Natural killer cell (primary cell): ENCODE results near the gene NPLOC4. TPM values are rescaled to one million over a fixed set of nuclear protein-coding genes. Genes with fewer than 3 reads are reported as not detected.

Experiments
- ATAC-seq, 3 donors: fragments of 150-1000 bp in 2 of 3; fragments of 200-7000 bp in 1 of 3; cut with Tn5 transposase; 1 replicate in 1 of 3; 2 replicates in 2 of 3; pipeline ENCODE4 v1.10.0; 2021; ENCODE audit warnings: mild to moderate bottlenecking in 2 of 3, moderate library complexity in 2 of 3
- DNase-seq, 2 donors: peaks; one replicate each; pipeline versions ENCODE4 v3.0.0 to v3.0.0-alpha.2; 2013 to 2021; ENCODE audit warnings: mixed read lengths in 1 of 2
- H3K27ac ChIP-seq: one replicate; pipeline ENCODE4 v1.5.1; 2013; ENCODE audit warnings: mild to moderate bottlenecking, low read length
- H3K27me3 ChIP-seq: one replicate; pipeline ENCODE4 v1.6.1; 2013; ENCODE audit warnings: low read length; ENCODE audit not compliant: control insufficient read depth, insufficient read depth
- H3K36me3 ChIP-seq: one replicate; pipeline ENCODE4 v1.6.1; 2013; ENCODE audit warnings: low read length; ENCODE audit not compliant: control insufficient read depth, insufficient read depth
- H3K4me1 ChIP-seq: one replicate; pipeline ENCODE4 v1.6.1; 2013; ENCODE audit warnings: low read length; ENCODE audit not compliant: control insufficient read depth, insufficient read depth
- H3K4me3 ChIP-seq: one replicate; pipeline ENCODE4 v1.5.1; 2013; ENCODE audit warnings: low read length
- H3K9me3 ChIP-seq: one replicate; pipeline ENCODE4 v1.6.1; 2013; ENCODE audit warnings: low read length; ENCODE audit not compliant: control insufficient read depth, insufficient read depth
- H3K27ac Mint-ChIP-seq, 2 donors: one replicate each; pipeline ENCODE4 v1.8.0; 2022; ENCODE audit warnings: mild to moderate bottlenecking in 2 of 2, mixed read lengths in 2 of 2, moderate library complexity in 1 of 2
- H3K27me3 Mint-ChIP-seq, 2 donors: one replicate each; pipeline ENCODE4 v1.8.0; 2022; ENCODE audit warnings: low read depth in 2 of 2, mixed read lengths in 2 of 2
- H3K36me3 Mint-ChIP-seq: one replicate; pipeline ENCODE4 v1.8.0; 2022; ENCODE audit warnings: mixed read lengths
- H3K4me1 Mint-ChIP-seq, 2 donors: one replicate each; pipeline ENCODE4 v1.8.0; 2022; ENCODE audit warnings: mixed read lengths in 2 of 2
- H3K4me3 Mint-ChIP-seq: one replicate; pipeline ENCODE4 v1.8.0; 2022; ENCODE audit warnings: mild to moderate bottlenecking, moderate library complexity, mixed read lengths
- H3K9me3 Mint-ChIP-seq, 2 donors: one replicate each; pipeline ENCODE4 v1.8.0; 2022; ENCODE audit warnings: mixed read lengths in 2 of 2
- CTCF ChIP-seq: fragments of 200-600 bp; IDR thresholded peaks from one replicate; pipeline ENCODE4 v1.8.0; 2022; ENCODE audit warnings: antibody characterized with exemption
- WGBS: methylation state at CpG from one replicate; pipeline ENCODE4 v1.1.7; 2013; ENCODE audit warnings: missing lambda C conversion rate; ENCODE audit not compliant: insufficient coverage; 5-methylcytosine and 5-hydroxymethylcytosine counted together
- intact Hi-C: fragments of 100-400 bp; cut with micrococcal nuclease; formaldehyde crosslinking; loops from one replicate; pipeline ENCODE4 v1.14.2; 2022
- total RNA-seq, 4 donors: library from RNA; stranded (reverse); fragments of 120-200 nt in 1 of 4; gene quantifications; one replicate each; pipeline versions ENCODE4 v1.2.3 to v1.2.4, GENCODE V29; 2013 to 2022

NPLOC4 gene
- total RNA-seq, 3 donors from 2014 or later (not counting 1 experiment from before 2014, with no cell fraction given), result 96.2 to 117 (median 99.1) TPM

GRCh38 chr17:81546906-81547613 is 89.9 kb downstream of the NPLOC4 start:
- DNase-seq, result no peak
- no peak overlapping the region for H3K27ac ChIP-seq
- peaks cover 52% of the 10 kb centered on the region for H3K36me3 ChIP-seq
- H3K9me3 Mint-ChIP-seq, result no peaks in the 10 kb centered on the region
- H3K4me1 Mint-ChIP-seq, result peaks cover 8 to 14% of the 10 kb centered on the region in 2 donors
- H3K4me3 Mint-ChIP-seq, result no peak overlapping the region
- H3K27ac Mint-ChIP-seq, result no peak overlapping the region
- TF ChIP-seq CTCF, result no peak
- no peak for ATAC-seq
- WGBS, result 96% methylated on average over 36 of the region's 36 CpGs
- H3K4me3 ChIP-seq, result no peak overlapping the region
- H3K9me3 ChIP-seq, result no peaks in the 10 kb centered on the region
- H3K36me3 Mint-ChIP-seq, result no peaks in the 10 kb centered on the region
- intact Hi-C loops, result no loop called here
- H3K27me3 ChIP-seq, result no peaks in the 10 kb centered on the region
- no peaks in the 10 kb centered on the region for H3K27me3 Mint-ChIP-seq
- H3K4me1 ChIP-seq, result peaks cover 14% of the 10 kb centered on the region

GRCh38 chr17:81545160-81545949 is 91.6 kb downstream of the NPLOC4 start:
- H3K36me3 ChIP-seq, result peaks cover 60% of the 10 kb centered on the region
- WGBS, result 93% methylated on average over 24 of the region's 24 CpGs
- H3K27ac Mint-ChIP-seq, result no peak overlapping the region
- ATAC-seq (no peak), DNase-seq (no peak)
- no peaks in the 10 kb centered on the region for H3K27me3 Mint-ChIP-seq
- H3K27me3 ChIP-seq, result no peaks in the 10 kb centered on the region
- no peak overlapping the region for H3K4me3 ChIP-seq
- H3K9me3 Mint-ChIP-seq, result no peaks in the 10 kb centered on the region
- TF ChIP-seq CTCF, result no peak
- H3K4me3 Mint-ChIP-seq, result no peak overlapping the region
- H3K27ac ChIP-seq, result no peak overlapping the region
- intact Hi-C loops, result no loop called here
- peaks cover 3% of the 10 kb centered on the region for H3K4me1 ChIP-seq
- H3K36me3 Mint-ChIP-seq, result no peaks in the 10 kb centered on the region
- H3K9me3 ChIP-seq, result no peaks in the 10 kb centered on the region
- peaks cover 0 to 5% of the 10 kb centered on the region in 2 donors for H3K4me1 Mint-ChIP-seq

- no peak for TF ChIP-seq CTCF
- Histone ChIP-seq H3K36me3 (peaks cover 61% of the 10 kb centered on the region), H3K9me3 (no peaks in the 10 kb centered on the region), H3K27ac (no peak overlapping the region), H3K27me3 (no peaks in the 10 kb centered on the region), H3K4me1 (no peaks in the 10 kb centered on the region), H3K4me3 (no peak overlapping the region)
- DNase-seq (no peak), ATAC-seq (no peak)
- Mint-ChIP-seq H3K4me3 (no peak overlapping the region), H3K9me3 (no peaks in the 10 kb centered on the region), H3K36me3 (no peaks in the 10 kb centered on the region), H3K27ac (no peak overlapping the region), H3K4me1 (no peaks in the 10 kb centered on the region), H3K27me3 (no peaks in the 10 kb centered on the region)
- 97% methylated on average over 16 of the region's 16 CpGs for WGBS
- intact Hi-C loops, result no loop called here
These were observed 92.5 kb downstream of the NPLOC4 start for GRCh38 chr17:81544281-81544974.
